GM23338 (cell line): ENCODE data around the gene TYMS. TPM values are rescaled to one million over a fixed set of nuclear protein-coding genes. Genes with fewer than 3 reads are reported as not detected.

Experiments used
- ATAC-seq: fragments of 200-7000 bp; cut with Tn5 transposase; 3 replicates; pipeline ENCODE4 v1.9.1; 2020
- DNase-seq: peaks from one replicate; pipeline ENCODE4 v3.0.0-alpha.2; 2015; ENCODE audit warnings: low spot score
- H2AFZ ChIP-seq: fragments of 200-600 bp; sonication (generic); 2 replicates; pipeline ENCODE4 v1.8.0; 2016; ENCODE audit warnings: antibody characterized with exemption, mild to moderate bottlenecking, moderate library complexity
- H3F3A ChIP-seq: fragments of 200-600 bp; sonication (generic); replicated peaks from 2 replicates; pipeline ENCODE4 v1.8.0; 2017; ENCODE audit warnings: antibody characterized with exemption, mixed run types, low read depth
- H3K27ac ChIP-seq: fragments of 200-600 bp; sonication (generic); 2 replicates; pipeline ENCODE4 v1.6.1; 2016; ENCODE audit warnings: low read depth
- H3K27me3 ChIP-seq: fragments of 200-600 bp; sonication (generic); 2 replicates; pipeline ENCODE4 v1.8.0; 2016; ENCODE audit warnings: mild to moderate bottlenecking, mixed run types, moderate library complexity; ENCODE audit not compliant: insufficient read depth
- H3K36me3 ChIP-seq: fragments of 200-600 bp; sonication (generic); 2 replicates; pipeline ENCODE4 v1.8.0; 2016; ENCODE audit warnings: mild to moderate bottlenecking; ENCODE audit not compliant: insufficient read depth
- H3K4me1 ChIP-seq: fragments of 200-600 bp; sonication (generic); 2 replicates; pipeline ENCODE4 v1.8.0; 2016; ENCODE audit warnings: mild to moderate bottlenecking, moderate library complexity; ENCODE audit not compliant: insufficient read depth
- H3K4me2 ChIP-seq: fragments of 200-600 bp; sonication (generic); 2 replicates; pipeline ENCODE4 v1.7.1; 2017; ENCODE audit warnings: mixed run types
- H3K4me3 ChIP-seq: fragments of 200-600 bp; sonication (generic); 2 replicates; pipeline ENCODE4 v1.6.1; 2016; ENCODE audit warnings: mixed run types
- H3K79me2 ChIP-seq: fragments of 200-600 bp; sonication (generic); replicated peaks from 2 replicates; pipeline ENCODE4 v1.8.0; 2017; ENCODE audit warnings: mild to moderate bottlenecking; ENCODE audit not compliant: insufficient read depth
- H3K9me2 ChIP-seq: fragments of 200-600 bp; sonication (generic); 2 replicates; pipeline ENCODE4 v1.8.0; 2017; ENCODE audit not compliant: insufficient read depth
- H4K20me1 ChIP-seq: fragments of 200-600 bp; sonication (generic); replicated peaks from 2 replicates; pipeline ENCODE4 v1.8.0; 2017; ENCODE audit warnings: mild to moderate bottlenecking; ENCODE audit not compliant: insufficient read depth
- H3K27ac Mint-ChIP-seq: 2 replicates; pipeline ENCODE4 v1.8.0; 2020; ENCODE audit warnings: inconsistent platforms, mild to moderate bottlenecking, moderate library complexity, mixed read lengths
- H3K27me3 Mint-ChIP-seq: 3 replicates; pipeline ENCODE4 v1.8.0; 2022; ENCODE audit warnings: low read depth, mild to moderate bottlenecking, moderate library complexity, mixed read lengths, inconsistent platforms; ENCODE audit not compliant: insufficient read depth, poor library complexity
- H3K36me3 Mint-ChIP-seq: 3 replicates; pipeline ENCODE4 v1.8.0; 2021; ENCODE audit warnings: low read depth, mild to moderate bottlenecking, inconsistent platforms, moderate library complexity, mixed read lengths
- H3K4me1 Mint-ChIP-seq: 3 replicates; pipeline ENCODE4 v1.8.0; 2020; ENCODE audit warnings: mild to moderate bottlenecking, inconsistent platforms, mixed read lengths
- H3K4me3 Mint-ChIP-seq: 3 replicates; pipeline ENCODE4 v1.8.0; 2021; ENCODE audit warnings: moderate library complexity, mild to moderate bottlenecking, inconsistent platforms, mixed read lengths
- H3K9me3 Mint-ChIP-seq: 3 replicates; pipeline ENCODE4 v1.8.0; 2020; ENCODE audit warnings: moderate library complexity, mild to moderate bottlenecking, inconsistent platforms, mixed read lengths
- CREB1 ChIP-seq: fragments of 250-450 bp; sonication (Bioruptor Pico); IDR thresholded peaks from 2 replicates; pipeline ENCODE4 v1.5.0; 2020; ENCODE audit warnings: low read depth, mild to moderate bottlenecking, moderate library complexity
- EZH2 ChIP-seq: fragments of 200-600 bp; sonication (generic); IDR thresholded peaks from one replicate; pipeline ENCODE4 v1.8.0; 2017; ENCODE audit warnings: antibody characterized with exemption, mild to moderate bottlenecking, low read depth; ENCODE audit not compliant: unreplicated experiment
- EZH2phosphoT487 ChIP-seq: fragments of 200-600 bp; sonication (generic); IDR thresholded peaks from one replicate; pipeline ENCODE4 v1.8.1; 2018; ENCODE audit warnings: antibody characterized with exemption; ENCODE audit not compliant: unreplicated experiment
- JUNB ChIP-seq: IDR thresholded peaks from one replicate; pipeline ENCODE4 v1.6.1; 2016; ENCODE audit warnings: antibody characterized with exemption; ENCODE audit not compliant: unreplicated experiment
- NANOG ChIP-seq: IDR thresholded peaks from 2 replicates; pipeline ENCODE4 v1.6.1; 2016; ENCODE audit warnings: antibody characterized with exemption, borderline replicate concordance
- POLR2AphosphoS5 ChIP-seq: IDR thresholded peaks from 2 replicates; pipeline ENCODE4 v1.6.1; 2016; ENCODE audit warnings: antibody characterized with exemption, low read depth
- STAT1 ChIP-seq: IDR thresholded peaks from one replicate; pipeline ENCODE4 v1.6.1; 2016; ENCODE audit warnings: antibody characterized with exemption; ENCODE audit not compliant: unreplicated experiment
- ZNF114 ChIP-seq: fragments of 250-450 bp; sonication (Bioruptor Pico); IDR thresholded peaks from 2 replicates; pipeline ENCODE4 v1.5.0; 2020; ENCODE audit warnings: mild to moderate bottlenecking, moderate library complexity
- ZNF331 ChIP-seq: fragments of 250-450 bp; sonication (Bioruptor Pico); IDR thresholded peaks from 2 replicates; pipeline ENCODE4 v1.5.0; 2020; ENCODE audit warnings: low read depth, mild to moderate bottlenecking, moderate library complexity
- ZNF462 ChIP-seq: fragments of 250-450 bp; sonication (Bioruptor Pico); IDR thresholded peaks from 2 replicates; pipeline ENCODE4 v1.5.0; 2020; ENCODE audit warnings: mild to moderate bottlenecking, moderate library complexity
- polyA plus RNA-seq: library from polyadenylated mRNA; unstranded; fragments of >200 nt; fragmentation: Nextera tagmentation; extraction: Ambion mirVana; gene quantifications from 2 replicates; pipeline ENCODE4 v1.2.1, GENCODE V29; 2016
- total RNA-seq: library from RNA; depleted of rRNA; stranded (reverse); fragments of >200 nt; shearing (Covaris generic); gene quantifications from 2 replicates; pipeline ENCODE4 v1.2.3, GENCODE V29; 2014
- TF ChIP-seq, protein P1 (sequence below): IDR thresholded peaks from one replicate; pipeline ENCODE4 v1.6.1; 2018; ENCODE audit warnings: antibody characterized with exemption; ENCODE audit not compliant: unreplicated experiment
- TF ChIP-seq, protein P2 (sequence below): IDR thresholded peaks from 2 replicates; pipeline ENCODE4 v1.6.1; 2016; ENCODE audit warnings: antibody characterized with exemption
- TF ChIP-seq, protein P3 (sequence below), 2 experiments: fragments of 200-600 bp in 1 of 2; sonication (generic) in 1 of 2; conservative IDR thresholded peaks; 2 replicates each; pipeline versions ENCODE4 v1.5.1 to v1.6.1; 2016 to 2017; ENCODE audit warnings: antibody characterized with exemption in 2 of 2, low read depth in 2 of 2, mild to moderate bottlenecking in 2 of 2, moderate library complexity in 1 of 2

TYMS gene
- total and polyA plus RNA-seq, 2 experiments from 2014 or later: 52.9 to 72.3 TPM

- Histone ChIP-seq H3K4me3 (no peak overlapping the region), H3K27ac (no peak overlapping the region), H3K4me1 (no peaks in the 10 kb centered on the region), H3K79me2 (no peaks in the 10 kb centered on the region; the same call in 1 of the 2 replicates), H3K4me2 (no peak overlapping the region), H3F3A (no peaks in the 10 kb centered on the region), H3K9me2 (no peaks in the 10 kb centered on the region), H3K36me3 (no peaks in the 10 kb centered on the region), H3K27me3 (no peaks in the 10 kb centered on the region), H2AFZ (no peak overlapping the region), H4K20me1 (no peaks in the 10 kb centered on the region; the same call in 1 of the 2 replicates)
- H3K9me3 Mint-ChIP-seq: no peaks in the 10 kb centered on the region; the same call in 2 of the 3 replicates
- H3K27ac Mint-ChIP-seq: no peak overlapping the region
- TF ChIP-seq EZH2phosphoT487 (no peak), POLR2AphosphoS5 (no peak), STAT1 (no peak), NANOG (no peak), ZNF114 (CRISPR knock-in tag) (no peak), ZNF331 (CRISPR knock-in tag) (no peak), JUNB (no peak), CREB1 (no peak), EZH2 (no peak), ZNF462 (CRISPR knock-in tag) (no peak)
- TF ChIP-seq, protein P1, sequence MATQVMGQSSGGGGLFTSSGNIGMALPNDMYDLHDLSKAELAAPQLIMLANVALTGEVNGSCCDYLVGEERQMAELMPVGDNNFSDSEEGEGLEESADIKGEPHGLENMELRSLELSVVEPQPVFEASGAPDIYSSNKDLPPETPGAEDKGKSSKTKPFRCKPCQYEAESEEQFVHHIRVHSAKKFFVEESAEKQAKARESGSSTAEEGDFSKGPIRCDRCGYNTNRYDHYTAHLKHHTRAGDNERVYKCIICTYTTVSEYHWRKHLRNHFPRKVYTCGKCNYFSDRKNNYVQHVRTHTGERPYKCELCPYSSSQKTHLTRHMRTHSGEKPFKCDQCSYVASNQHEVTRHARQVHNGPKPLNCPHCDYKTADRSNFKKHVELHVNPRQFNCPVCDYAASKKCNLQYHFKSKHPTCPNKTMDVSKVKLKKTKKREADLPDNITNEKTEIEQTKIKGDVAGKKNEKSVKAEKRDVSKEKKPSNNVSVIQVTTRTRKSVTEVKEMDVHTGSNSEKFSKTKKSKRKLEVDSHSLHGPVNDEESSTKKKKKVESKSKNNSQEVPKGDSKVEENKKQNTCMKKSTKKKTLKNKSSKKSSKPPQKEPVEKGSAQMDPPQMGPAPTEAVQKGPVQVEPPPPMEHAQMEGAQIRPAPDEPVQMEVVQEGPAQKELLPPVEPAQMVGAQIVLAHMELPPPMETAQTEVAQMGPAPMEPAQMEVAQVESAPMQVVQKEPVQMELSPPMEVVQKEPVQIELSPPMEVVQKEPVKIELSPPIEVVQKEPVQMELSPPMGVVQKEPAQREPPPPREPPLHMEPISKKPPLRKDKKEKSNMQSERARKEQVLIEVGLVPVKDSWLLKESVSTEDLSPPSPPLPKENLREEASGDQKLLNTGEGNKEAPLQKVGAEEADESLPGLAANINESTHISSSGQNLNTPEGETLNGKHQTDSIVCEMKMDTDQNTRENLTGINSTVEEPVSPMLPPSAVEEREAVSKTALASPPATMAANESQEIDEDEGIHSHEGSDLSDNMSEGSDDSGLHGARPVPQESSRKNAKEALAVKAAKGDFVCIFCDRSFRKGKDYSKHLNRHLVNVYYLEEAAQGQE: no peak
- TF ChIP-seq, protein P2, sequence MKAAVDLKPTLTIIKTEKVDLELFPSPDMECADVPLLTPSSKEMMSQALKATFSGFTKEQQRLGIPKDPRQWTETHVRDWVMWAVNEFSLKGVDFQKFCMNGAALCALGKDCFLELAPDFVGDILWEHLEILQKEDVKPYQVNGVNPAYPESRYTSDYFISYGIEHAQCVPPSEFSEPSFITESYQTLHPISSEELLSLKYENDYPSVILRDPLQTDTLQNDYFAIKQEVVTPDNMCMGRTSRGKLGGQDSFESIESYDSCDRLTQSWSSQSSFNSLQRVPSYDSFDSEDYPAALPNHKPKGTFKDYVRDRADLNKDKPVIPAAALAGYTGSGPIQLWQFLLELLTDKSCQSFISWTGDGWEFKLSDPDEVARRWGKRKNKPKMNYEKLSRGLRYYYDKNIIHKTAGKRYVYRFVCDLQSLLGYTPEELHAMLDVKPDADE: no peak
- TF ChIP-seq, protein P3, sequence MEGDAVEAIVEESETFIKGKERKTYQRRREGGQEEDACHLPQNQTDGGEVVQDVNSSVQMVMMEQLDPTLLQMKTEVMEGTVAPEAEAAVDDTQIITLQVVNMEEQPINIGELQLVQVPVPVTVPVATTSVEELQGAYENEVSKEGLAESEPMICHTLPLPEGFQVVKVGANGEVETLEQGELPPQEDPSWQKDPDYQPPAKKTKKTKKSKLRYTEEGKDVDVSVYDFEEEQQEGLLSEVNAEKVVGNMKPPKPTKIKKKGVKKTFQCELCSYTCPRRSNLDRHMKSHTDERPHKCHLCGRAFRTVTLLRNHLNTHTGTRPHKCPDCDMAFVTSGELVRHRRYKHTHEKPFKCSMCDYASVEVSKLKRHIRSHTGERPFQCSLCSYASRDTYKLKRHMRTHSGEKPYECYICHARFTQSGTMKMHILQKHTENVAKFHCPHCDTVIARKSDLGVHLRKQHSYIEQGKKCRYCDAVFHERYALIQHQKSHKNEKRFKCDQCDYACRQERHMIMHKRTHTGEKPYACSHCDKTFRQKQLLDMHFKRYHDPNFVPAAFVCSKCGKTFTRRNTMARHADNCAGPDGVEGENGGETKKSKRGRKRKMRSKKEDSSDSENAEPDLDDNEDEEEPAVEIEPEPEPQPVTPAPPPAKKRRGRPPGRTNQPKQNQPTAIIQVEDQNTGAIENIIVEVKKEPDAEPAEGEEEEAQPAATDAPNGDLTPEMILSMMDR (conservative IDR thresholded peaks at IDR 0.05; ENCODE audit: low read depth in 2 of 2): no peak
- no peak overlapping the region for H3K4me3 Mint-ChIP-seq
- no peaks in the 10 kb centered on the region for H3K36me3 Mint-ChIP-seq
- H3K27me3 Mint-ChIP-seq: peaks cover 2% of the 10 kb centered on the region
- peaks cover 5% of the 10 kb centered on the region; the same call in 2 of the 3 replicates for H3K4me1 Mint-ChIP-seq
- ATAC-seq (no peak), DNase-seq (no peak)
Observed at GRCh38 chr18:647304-647703, 10.1 kb upstream of the TYMS start.
